IMR-90 (cell line): ENCODE measurements around the gene FMN1. TPM values are rescaled to one million over a fixed set of nuclear protein-coding genes. Genes with fewer than 3 reads are reported as not detected.

Experiments used
- ATAC-seq: fragments of 200-7000 bp; cut with Tn5 transposase; 2 replicates; pipeline ENCODE4 v1.9.1; 2020; ENCODE audit warnings: low read depth, mild to moderate bottlenecking, moderate library complexity
- BruUV-seq: library from RNA; stranded (reverse); fragments of 400-500 nt; replicated peaks from 2 replicates; lab custom pipeline; 2021; lab: Mats Ljungman, UMichigan
- CTCF ChIA-PET: fragments of 300-600 bp; formaldehyde crosslinking; extraction: SDS; loops from one replicate; lab custom pipeline; 2021; ENCODE audit warnings: antibody characterized with exemption; lab: Yijun Ruan, JAX
- POLR2A ChIA-PET: fragments of 300-600 bp; sonication (Branson Sonifier 250); formaldehyde crosslinking; loops from one replicate; lab custom pipeline; 2022; ENCODE audit warnings: antibody characterized with exemption; ENCODE audit not compliant: unreplicated experiment; lab: Charles Lee
- DNase-seq: peaks from one replicate; pipeline ENCODE4 v3.0.0; 2013
- H2AFZ ChIP-seq: replicated peaks from 2 replicates; pipeline ENCODE3; 2013; ENCODE audit warnings: low read length, mild to moderate bottlenecking; ENCODE audit not compliant: poor library complexity
- H2AK5ac ChIP-seq: 2 replicates; pipeline ENCODE4 v1.6.1; 2013; ENCODE audit warnings: low read depth, low read length, inconsistent platforms
- H2AK9ac ChIP-seq: replicated peaks from 2 replicates; pipeline ENCODE3; 2013; ENCODE audit warnings: mild to moderate bottlenecking, low read depth, low read length, moderate library complexity; ENCODE audit not compliant: poor library complexity
- H2BK120ac ChIP-seq: 2 replicates; pipeline ENCODE4 v1.6.1; 2013; ENCODE audit warnings: low read depth, low read length, inconsistent platforms
- H2BK15ac ChIP-seq: 3 replicates; pipeline ENCODE4 v1.6.1; 2013; ENCODE audit warnings: low read depth, low read length, inconsistent platforms
- H2BK20ac ChIP-seq: 2 replicates; pipeline ENCODE4 v1.6.1; 2013; ENCODE audit warnings: low read depth, mild to moderate bottlenecking, inconsistent platforms, low read length, moderate library complexity
- H2BK5ac ChIP-seq: 2 replicates; pipeline ENCODE4 v1.6.1; 2013; ENCODE audit warnings: mild to moderate bottlenecking, low read depth, low read length, inconsistent platforms; ENCODE audit not compliant: poor library complexity, severe bottlenecking
- H3K14ac ChIP-seq: replicated peaks from 2 replicates; pipeline ENCODE4 v1.6.1; 2013; ENCODE audit warnings: low read depth, low read length, inconsistent platforms
- H3K18ac ChIP-seq: 2 replicates; pipeline ENCODE4 v1.6.1; 2013; ENCODE audit warnings: low read depth, low read length, control low read depth
- H3K23ac ChIP-seq: 2 replicates; pipeline ENCODE4 v1.6.1; 2013; ENCODE audit warnings: low read depth, low read length, inconsistent platforms
- H3K27ac ChIP-seq: 2 replicates; pipeline ENCODE4 v1.5.1; 2013; ENCODE audit warnings: mild to moderate bottlenecking, control low read depth, low read length; ENCODE audit not compliant: insufficient read depth
- H3K27me3 ChIP-seq: 2 replicates; pipeline ENCODE4 v1.6.1; 2013; ENCODE audit warnings: low read length; ENCODE audit not compliant: control insufficient read depth, insufficient read depth
- H3K36me3 ChIP-seq: 2 replicates; pipeline ENCODE4 v1.6.1; 2013; ENCODE audit warnings: low read length, mixed read lengths; ENCODE audit not compliant: control insufficient read depth, insufficient read depth
- H3K4ac ChIP-seq: 2 replicates; pipeline ENCODE4 v1.6.1; 2013; ENCODE audit warnings: low read depth, low read length, inconsistent platforms
- H3K4me1 ChIP-seq: 2 replicates; pipeline ENCODE4 v1.6.1; 2013; ENCODE audit warnings: low read length, mixed read lengths; ENCODE audit not compliant: control insufficient read depth, insufficient read depth
- H3K4me2 ChIP-seq: 2 replicates; pipeline ENCODE4 v1.6.1; 2013; ENCODE audit warnings: low read depth, mild to moderate bottlenecking, control low read depth, low read length, moderate library complexity
- H3K4me3 ChIP-seq: 2 replicates; pipeline ENCODE4 v1.5.1; 2013; ENCODE audit warnings: low read depth, mild to moderate bottlenecking, control low read depth, low read length, moderate library complexity; ENCODE audit not compliant: insufficient read depth
- H3K56ac ChIP-seq: 2 replicates; pipeline ENCODE4 v1.6.1; 2013; ENCODE audit warnings: low read length, inconsistent platforms; ENCODE audit not compliant: insufficient read depth; ENCODE audit errors: extremely low read depth
- H3K79me1 ChIP-seq, 2 experiments: 2 replicates each; pipeline ENCODE4 v1.6.1; 2013; ENCODE audit warnings: low read length in 2 of 2, inconsistent platforms in 1 of 2, low read depth in 1 of 2
- H3K9ac ChIP-seq: 2 replicates; pipeline ENCODE4 v1.6.1; 2013; ENCODE audit warnings: low read depth, low read length, control low read depth
- H3K9me1 ChIP-seq: 2 replicates; pipeline ENCODE4 v1.6.1; 2013; ENCODE audit warnings: low read length, inconsistent platforms; ENCODE audit not compliant: insufficient read depth
- H3K9me3 ChIP-seq: 2 replicates; pipeline ENCODE4 v1.6.1; 2013; ENCODE audit warnings: low read length; ENCODE audit not compliant: control insufficient read depth, insufficient read depth
- H4K20me1 ChIP-seq: 2 replicates; pipeline ENCODE4 v1.6.1; 2013; ENCODE audit warnings: low read length, inconsistent platforms; ENCODE audit not compliant: insufficient read depth
- H4K5ac ChIP-seq: 2 replicates; pipeline ENCODE4 v1.6.1; 2013; ENCODE audit warnings: mild to moderate bottlenecking, low read depth, low read length, control low read depth
- H4K8ac ChIP-seq, 2 experiments: 2 replicates each; pipeline ENCODE4 v1.6.1; 2013; ENCODE audit warnings: low read depth in 2 of 2, low read length in 2 of 2, control low read depth in 1 of 2, inconsistent platforms in 1 of 2
- H4K91ac ChIP-seq: 2 replicates; pipeline ENCODE4 v1.6.1; 2013; ENCODE audit warnings: low read depth, low read length, inconsistent platforms; ENCODE audit not compliant: insufficient read depth
- BHLHE40 ChIP-seq: fragments of 150-350 bp; IDR thresholded peaks from 2 replicates; pipeline ENCODE4 v1.6.1; 2016; ENCODE audit warnings: mild to moderate bottlenecking, low read depth, low read length
- CEBPB ChIP-seq: IDR thresholded peaks from 2 replicates; pipeline ENCODE4 v1.6.1; 2012; ENCODE audit warnings: low read depth, low read length, improper control_type of control experiment
- CHD1 ChIP-seq: IDR thresholded peaks from 2 replicates; pipeline ENCODE4 v1.6.1; 2012; ENCODE audit warnings: low read depth, low read length, improper control_type of control experiment
- MAFK ChIP-seq: IDR thresholded peaks from 2 replicates; pipeline ENCODE4 v1.6.1; 2012; ENCODE audit warnings: low read depth, low read length, improper control_type of control experiment
- NFE2L2 ChIP-seq: fragments of 150-350 bp; IDR thresholded peaks from 2 replicates; pipeline ENCODE4 v1.6.1; 2016; ENCODE audit warnings: low read depth, mild to moderate bottlenecking, low read length
- RCOR1 ChIP-seq: IDR thresholded peaks from 2 replicates; pipeline ENCODE4 v1.6.1; 2012; ENCODE audit warnings: mild to moderate bottlenecking, low read length, improper control_type of control experiment; ENCODE audit not compliant: insufficient replicate concordance
- RFX5 ChIP-seq: IDR thresholded peaks from 2 replicates; pipeline ENCODE4 v1.8.0; 2012; ENCODE audit warnings: low read depth, mild to moderate bottlenecking, low read length, moderate library complexity
- WGBS, 2 experiments: methylation state at CpG; one replicate each; pipeline versions ENCODE4 v1.1.5 to v1.1.7; 2013; ENCODE audit warnings: missing lambda C conversion rate in 2 of 2; ENCODE audit not compliant: insufficient read length in 1 of 2; ENCODE audit errors: extremely low coverage in 2 of 2; 5-methylcytosine and 5-hydroxymethylcytosine counted together
- dilution Hi-C: fragments of 300-500 bp; cut with HindIII; formaldehyde crosslinking; loops from one replicate; pipeline ENCODE4 v1.14.3; 2018; ENCODE audit warnings: low sequenced_read_pairs; ENCODE audit not compliant: unreplicated experiment
- in situ Hi-C: fragments of 300-500 bp; cut with MboI; formaldehyde crosslinking; loops from 3 replicates; pipeline ENCODE4 v1.14.3; 2019; ENCODE audit warnings: low sequenced_read_pairs, inconsistent platforms, mixed read lengths
- intact Hi-C: fragments of 100-400 bp; cut with micrococcal nuclease; formaldehyde crosslinking; loops from 2 replicates; pipeline ENCODE4 v1.10.0; 2022
- polyA plus RNA-seq, 3 experiments: library from polyadenylated mRNA; depleted of rRNA; stranded (reverse); fragments of >200 nt; gene quantifications; 2 replicates each; pipeline ENCODE4 v1.2.3, GENCODE V29; 2012; ENCODE audit warnings: low replicate concordance in 1 of 3
- total RNA-seq: library from RNA; depleted of rRNA; stranded (reverse); fragments of >200 nt; gene quantifications from 2 replicates; pipeline ENCODE4 v1.2.3, GENCODE V29; 2012
- TF ChIP-seq, protein P1 (sequence below): fragments of 150-350 bp; IDR thresholded peaks from 2 replicates; pipeline ENCODE4 v1.6.1; 2017; ENCODE audit warnings: mild to moderate bottlenecking, antibody characterized with exemption, low read length, low read depth
- TF ChIP-seq, protein P2 (sequence below): fragments of 150-350 bp; IDR thresholded peaks from 2 replicates; pipeline ENCODE4 v1.6.1; 2016; ENCODE audit warnings: low read depth, mild to moderate bottlenecking, low read length, moderate library complexity, borderline replicate concordance
- TF ChIP-seq, protein P3 (sequence below): conservative IDR thresholded peaks from 2 replicates; pipeline ENCODE4 v1.5.1; 2012; ENCODE audit warnings: mild to moderate bottlenecking, low read depth, low read length, improper control_type of control experiment

The FMN1 gene
- total and polyA plus RNA-seq, 2 of the 4 experiments (the other 2 are of a cell fraction), result 7.3 to 17.6 TPM

DNA sequence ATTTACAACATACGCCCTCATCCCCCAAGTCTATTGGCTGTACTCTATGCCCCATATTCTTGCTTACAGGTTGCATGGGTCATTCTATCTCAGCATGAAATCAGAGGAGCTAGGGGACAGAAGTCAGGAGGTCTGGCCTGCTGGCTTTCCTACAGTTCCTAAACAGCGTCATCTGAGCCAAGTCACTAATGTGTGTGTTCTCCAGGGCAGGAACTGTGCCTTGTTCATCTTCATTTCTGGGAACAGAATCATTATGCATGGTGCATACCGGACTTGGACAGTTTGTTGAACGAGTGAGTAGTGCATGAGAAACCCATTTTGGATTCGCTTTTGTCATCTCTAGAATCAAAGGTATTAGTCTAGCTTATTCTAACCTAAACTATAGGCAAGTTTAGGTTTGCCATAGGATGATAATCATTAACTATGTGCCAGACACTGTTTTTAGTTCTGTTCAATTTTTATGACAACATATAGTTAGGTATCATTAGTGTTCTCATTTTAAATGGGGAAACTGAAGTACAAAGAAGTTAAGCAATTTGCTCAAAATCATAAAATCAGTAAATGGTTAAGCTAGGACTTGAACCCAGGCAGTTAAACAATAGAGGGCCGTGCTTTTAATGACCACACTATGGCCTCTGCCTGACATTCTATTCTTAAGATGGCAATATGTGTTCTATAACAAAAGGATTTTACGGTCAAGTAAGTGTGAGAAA is 105.2 kb downstream of the FMN1 start:
- no peaks in the 10 kb centered on the region for H3K27me3 ChIP-seq
- H3K14ac ChIP-seq, result peak overlapping the region; percentile 75
- peak overlapping the region; percentile 59 for H2AK9ac ChIP-seq
- H2BK20ac ChIP-seq, result peak overlapping the region; percentile 93
- H3K56ac ChIP-seq, result peak overlapping the region; percentile 70
- H3K23ac ChIP-seq, result peak overlapping the region; percentile 88
- dilution Hi-C loops, result no loop called here
- peak overlapping the region; percentile 90 for H2AK5ac ChIP-seq
- peak overlapping the region; percentile 95 for H2BK5ac ChIP-seq
- TF ChIP-seq CEBPB (no peak), RFX5 (no peak), RCOR1 (no peak), NFE2L2 (no peak), CHD1 (no peak), BHLHE40 (no peak), MAFK (no peak)
- TF ChIP-seq, protein P1, sequence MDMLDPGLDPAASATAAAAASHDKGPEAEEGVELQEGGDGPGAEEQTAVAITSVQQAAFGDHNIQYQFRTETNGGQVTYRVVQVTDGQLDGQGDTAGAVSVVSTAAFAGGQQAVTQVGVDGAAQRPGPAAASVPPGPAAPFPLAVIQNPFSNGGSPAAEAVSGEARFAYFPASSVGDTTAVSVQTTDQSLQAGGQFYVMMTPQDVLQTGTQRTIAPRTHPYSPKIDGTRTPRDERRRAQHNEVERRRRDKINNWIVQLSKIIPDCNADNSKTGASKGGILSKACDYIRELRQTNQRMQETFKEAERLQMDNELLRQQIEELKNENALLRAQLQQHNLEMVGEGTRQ, result no peak
- TF ChIP-seq, protein P2, sequence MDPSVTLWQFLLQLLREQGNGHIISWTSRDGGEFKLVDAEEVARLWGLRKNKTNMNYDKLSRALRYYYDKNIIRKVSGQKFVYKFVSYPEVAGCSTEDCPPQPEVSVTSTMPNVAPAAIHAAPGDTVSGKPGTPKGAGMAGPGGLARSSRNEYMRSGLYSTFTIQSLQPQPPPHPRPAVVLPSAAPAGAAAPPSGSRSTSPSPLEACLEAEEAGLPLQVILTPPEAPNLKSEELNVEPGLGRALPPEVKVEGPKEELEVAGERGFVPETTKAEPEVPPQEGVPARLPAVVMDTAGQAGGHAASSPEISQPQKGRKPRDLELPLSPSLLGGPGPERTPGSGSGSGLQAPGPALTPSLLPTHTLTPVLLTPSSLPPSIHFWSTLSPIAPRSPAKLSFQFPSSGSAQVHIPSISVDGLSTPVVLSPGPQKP, result no peak
- TF ChIP-seq, protein P3, sequence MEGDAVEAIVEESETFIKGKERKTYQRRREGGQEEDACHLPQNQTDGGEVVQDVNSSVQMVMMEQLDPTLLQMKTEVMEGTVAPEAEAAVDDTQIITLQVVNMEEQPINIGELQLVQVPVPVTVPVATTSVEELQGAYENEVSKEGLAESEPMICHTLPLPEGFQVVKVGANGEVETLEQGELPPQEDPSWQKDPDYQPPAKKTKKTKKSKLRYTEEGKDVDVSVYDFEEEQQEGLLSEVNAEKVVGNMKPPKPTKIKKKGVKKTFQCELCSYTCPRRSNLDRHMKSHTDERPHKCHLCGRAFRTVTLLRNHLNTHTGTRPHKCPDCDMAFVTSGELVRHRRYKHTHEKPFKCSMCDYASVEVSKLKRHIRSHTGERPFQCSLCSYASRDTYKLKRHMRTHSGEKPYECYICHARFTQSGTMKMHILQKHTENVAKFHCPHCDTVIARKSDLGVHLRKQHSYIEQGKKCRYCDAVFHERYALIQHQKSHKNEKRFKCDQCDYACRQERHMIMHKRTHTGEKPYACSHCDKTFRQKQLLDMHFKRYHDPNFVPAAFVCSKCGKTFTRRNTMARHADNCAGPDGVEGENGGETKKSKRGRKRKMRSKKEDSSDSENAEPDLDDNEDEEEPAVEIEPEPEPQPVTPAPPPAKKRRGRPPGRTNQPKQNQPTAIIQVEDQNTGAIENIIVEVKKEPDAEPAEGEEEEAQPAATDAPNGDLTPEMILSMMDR, result no peak
- DNase-seq (no peak), ATAC-seq (no peak)
- POLR2A ChIA-PET, result interaction anchor here (0.6 kb wide), 1 partner anchor 25 kb away, joined by 3 read pairs; no protein-coding TSS in a partner anchor
- no peaks in the 10 kb centered on the region for H3K36me3 ChIP-seq
- peak overlapping the region; percentile 75 for H2BK120ac ChIP-seq
- H3K4me3 ChIP-seq, result peak overlapping the region; percentile 13; the same call in 1 of the 2 replicates
- peak overlapping the region; percentile 72 for H4K5ac ChIP-seq
- no TSS peak for BruUV-seq
- H4K8ac ChIP-seq, result peak overlapping the region; percentile 18 to 84; a peak in 3 of 4 replicates
- H3K4me2 ChIP-seq, result peak overlapping the region; percentile 76
- H3K4ac ChIP-seq, result peak overlapping the region; percentile 90
- peak overlapping the region; percentile 40; the same call in 1 of the 2 replicates for H3K9ac ChIP-seq
- H4K91ac ChIP-seq, result peak overlapping the region; percentile 67
- peak overlapping the region; percentile 75; the same call in 1 of the 2 replicates for H3K27ac ChIP-seq
- peaks cover 18% of the 10 kb centered on the region for H3K9me1 ChIP-seq
- peak overlapping the region; percentile 63 for H3K18ac ChIP-seq
- no peaks in the 10 kb centered on the region for H4K20me1 ChIP-seq
- no peak overlapping the region for H2AFZ ChIP-seq
- in situ Hi-C loops, result no loop called here
- WGBS, 2 experiments, result 43% methylated on average over 1 of the region's 7 CpGs; no CpG with 5 or more reads in 1 of the 2 experiments
- H3K79me1 ChIP-seq, result peaks cover 14 to 50% of the 10 kb centered on the region in 2 experiments
- H3K4me1 ChIP-seq, result peaks cover 26% of the 10 kb centered on the region
- peak overlapping the region; percentile 62; the same call in 2 of the 3 replicates for H2BK15ac ChIP-seq
- CTCF ChIA-PET, result interaction anchor here (0.5 to 2.6 kb wide), 4 partner anchors 36 to 216 kb away, joined by 3 to 20 read pairs (median 3); no protein-coding TSS in a partner anchor
- no peaks in the 10 kb centered on the region for H3K9me3 ChIP-seq
- intact Hi-C loops, result loop anchor here (5.0 kb wide), 4 partner anchors 67 to 437 kb away; no protein-coding TSS in a partner anchor
